ENCODE data around the gene LRRC37B. TPM values are rescaled to one million over a fixed set of nuclear protein-coding genes. Genes with fewer than 3 reads are reported as not detected.
"Not testable (repeated sequence)": the region's sequence is repeated elsewhere in the genome, so short reads cannot be mapped to it uniquely, and the experiment has no call there.

LRRC37B gene
- 10 to 100 TPM; 32.9 to 37.4 TPM for total RNA-seq

DNA sequence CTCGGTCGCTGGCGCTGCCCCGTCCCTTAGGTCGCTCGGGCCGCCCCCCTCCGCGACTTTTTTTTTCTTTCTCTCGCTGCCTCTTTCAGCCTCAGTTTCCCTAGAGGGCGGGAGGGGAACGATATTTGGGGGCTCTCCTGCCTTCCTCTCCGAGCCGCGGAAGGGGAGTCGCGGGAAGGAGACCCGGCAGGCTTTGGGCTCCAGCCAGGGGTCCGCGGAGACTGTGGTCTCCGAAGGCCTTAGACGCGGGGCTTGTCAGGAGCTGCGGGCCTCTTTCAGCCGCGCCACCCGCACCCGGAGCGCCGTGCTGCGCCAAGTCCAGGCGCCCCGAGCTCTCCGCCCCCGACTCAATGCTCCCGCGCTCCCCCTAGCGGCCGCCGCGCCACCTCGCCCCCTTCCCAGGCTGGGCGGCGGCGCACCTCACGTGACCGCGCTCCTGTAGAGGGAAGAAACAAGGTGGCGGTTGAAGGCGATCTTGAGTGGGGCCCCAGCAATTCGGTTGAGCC is at the start of gene LRRC37B:
TSS of gene LRRC37B (plus strand) at position 427 of the 506 bp plus-strand sequence. CDS start 14,010 bp downstream, outside the sequence.
- H3K27ac Mint-ChIP-seq = peak within 1 kb of the TSS; percentile 88
- ChIA-PET POLR2A (interaction anchor here (0.7 to 2.4 kb wide), 13 partner anchors 42 to 334 kb away, joined by 3 to 14 read pairs (median 4); partner anchors contain the start of gene SUZ12), CTCF (interaction anchor here (0.7 to 4.9 kb wide), 18 partner anchors 8 to 324 kb away, joined by 3 to 110 read pairs (median 4); partner anchors contain the start of genes RHOT1 and UTP6)
- H3K9me3 Mint-ChIP-seq (ENCODE audit: insufficient read depth) = no peaks in the 10 kb centered on the region
- H3K4me3 Mint-ChIP-seq = peak within 1 kb of the TSS; percentile 87
- ATAC-seq (peak; percentile 94), DNase-seq (peak; percentile 90)
- peaks cover 28% of the 10 kb centered on the region for H3K4me1 Mint-ChIP-seq (ENCODE audit: low read depth)
- no peaks in the 10 kb centered on the region for H3K27me3 Mint-ChIP-seq (ENCODE audit: low read depth)
- H3K36me3 Mint-ChIP-seq (ENCODE audit: low read depth) = peaks cover 25% of the 10 kb centered on the region

DNA sequence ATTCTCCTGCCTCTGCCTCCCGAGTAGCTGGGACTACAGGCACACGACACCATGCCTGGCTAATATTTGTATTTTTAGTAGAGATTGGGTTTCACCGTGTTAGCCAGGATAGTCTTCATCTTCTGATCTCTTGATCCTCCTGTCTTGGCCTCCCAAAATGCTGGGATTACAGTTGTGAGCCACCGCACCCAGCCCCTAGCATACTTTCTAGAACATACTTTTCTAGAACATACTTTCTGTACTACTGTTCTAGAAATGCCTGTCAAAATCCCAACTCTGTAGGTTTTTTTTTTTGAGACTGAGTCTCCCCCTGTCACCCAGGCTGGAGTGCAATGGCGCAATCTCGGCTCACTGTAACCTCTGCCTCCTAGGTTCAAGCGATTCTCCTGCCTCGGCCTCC is 43.1 kb upstream of the LRRC37B start:
- DNase-seq; POLR2A ChIA-PET; ATAC-seq; H3K4me3 Mint-ChIP-seq; H3K9me3 Mint-ChIP-seq (ENCODE audit: insufficient read depth); H3K27ac Mint-ChIP-seq; H3K27me3 Mint-ChIP-seq (ENCODE audit: low read depth); CTCF ChIA-PET: not testable (repeated sequence)
- Mint-ChIP-seq H3K4me1 (ENCODE audit: low read depth) (peaks cover 13% of the 10 kb centered on the region), H3K36me3 (ENCODE audit: low read depth) (peaks cover 45% of the 10 kb centered on the region)

DNA sequence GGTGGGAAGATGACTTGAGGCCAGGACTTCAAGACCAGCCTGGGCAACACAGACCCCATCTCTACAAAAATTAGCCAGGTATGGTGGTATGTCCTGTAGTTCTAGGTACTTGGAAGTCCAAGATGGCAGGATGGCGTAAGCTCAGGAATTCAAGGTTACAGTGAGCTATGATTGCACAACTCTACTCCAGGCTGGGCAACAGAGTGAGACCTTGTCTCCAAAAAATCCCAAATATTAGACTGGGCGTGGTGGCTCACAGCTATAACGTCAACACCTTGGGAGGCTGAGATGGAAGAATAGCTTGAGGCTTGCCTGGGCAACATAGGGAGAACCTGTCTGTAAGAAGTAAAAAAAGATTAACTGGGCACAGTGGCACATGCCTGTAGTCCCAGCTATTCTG is 39.5 kb upstream of the LRRC37B start:
- Mint-ChIP-seq H3K27me3 (ENCODE audit: low read depth) (no peaks in the 10 kb centered on the region), H3K27ac (no peak overlapping the region), H3K9me3 (ENCODE audit: insufficient read depth) (no peaks in the 10 kb centered on the region), H3K4me3 (no peak overlapping the region), H3K4me1 (ENCODE audit: low read depth) (peaks cover 6% of the 10 kb centered on the region), H3K36me3 (ENCODE audit: low read depth) (peaks cover 29% of the 10 kb centered on the region)
- DNase-seq = no peak
- ChIA-PET POLR2A (no interaction called here), CTCF (interaction anchor here (0.9 kb wide), 1 partner anchor 172 kb away, joined by 3 read pairs; no protein-coding TSS in a partner anchor)
- ATAC-seq = no peak

DNA sequence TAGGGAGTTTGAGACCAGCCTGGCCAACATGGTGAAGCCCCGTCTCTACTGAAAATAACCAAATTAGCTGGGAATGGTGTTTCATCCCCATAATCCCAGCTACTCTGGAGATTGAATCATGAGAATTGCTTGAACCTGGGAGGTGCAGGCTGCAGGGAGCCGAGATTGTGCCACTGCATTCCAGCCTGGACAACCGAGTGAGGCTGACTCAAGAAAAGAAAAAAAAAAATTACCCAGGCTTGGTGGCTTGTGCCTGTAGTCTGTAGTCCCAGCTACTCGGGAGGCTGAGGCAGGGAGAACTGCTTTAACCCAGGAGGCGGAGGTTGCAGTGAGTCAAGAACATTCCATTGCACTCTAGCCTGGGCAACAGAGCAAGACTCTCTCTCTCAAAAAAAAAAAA is 36.8 kb upstream of the LRRC37B start:
- H3K4me1 Mint-ChIP-seq (ENCODE audit: low read depth); ATAC-seq; H3K4me3 Mint-ChIP-seq; DNase-seq; H3K27me3 Mint-ChIP-seq (ENCODE audit: low read depth); H3K27ac Mint-ChIP-seq; H3K9me3 Mint-ChIP-seq (ENCODE audit: insufficient read depth): not testable (repeated sequence)
- H3K36me3 Mint-ChIP-seq (ENCODE audit: low read depth) = peaks cover 23% of the 10 kb centered on the region
- ChIA-PET CTCF (interaction anchor here (1.2 kb wide), 1 partner anchor 36 kb away, joined by 4 read pairs; the partner anchor contains the start of gene LRRC37B), POLR2A (interaction anchor here (0.7 kb wide), 1 partner anchor 473 kb away, joined by 3 read pairs; no protein-coding TSS in a partner anchor)

DNA sequence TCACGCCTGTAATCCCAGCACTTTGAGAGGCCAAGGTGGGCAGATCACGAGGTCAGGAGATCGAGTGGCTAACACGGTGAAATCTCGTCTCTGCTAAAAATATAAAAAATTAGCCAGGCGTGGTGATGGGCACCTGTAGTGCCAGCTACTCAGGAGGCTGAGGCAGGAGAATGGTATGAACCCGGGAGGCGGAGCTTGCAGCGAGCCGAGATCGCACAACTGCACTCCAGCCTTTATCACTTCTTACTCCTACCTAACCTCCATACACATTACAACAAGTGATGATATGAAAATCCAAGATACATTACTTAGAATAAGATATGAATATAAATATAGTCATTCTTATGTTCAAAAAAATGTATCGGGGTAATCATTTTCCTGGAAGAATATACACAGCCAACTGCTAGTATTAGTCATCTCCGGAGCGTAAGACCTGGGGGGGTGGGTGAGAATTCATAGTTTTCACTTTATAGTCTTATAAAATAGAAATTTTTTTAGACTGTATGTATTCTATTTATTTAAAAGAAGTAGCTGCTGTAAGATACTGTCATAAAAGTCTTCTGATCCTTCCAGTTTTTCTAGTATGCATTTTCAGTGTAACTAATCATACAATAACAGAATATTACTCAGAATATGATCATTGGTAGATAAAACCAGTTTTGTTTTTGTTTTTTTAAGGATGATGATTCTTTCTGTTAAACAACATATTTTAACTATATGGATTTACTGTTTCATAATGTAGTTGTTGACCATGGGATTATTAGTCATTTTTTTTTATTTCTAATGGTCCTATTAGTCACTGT is 32.7 kb upstream of the LRRC37B start:
- H3K27ac Mint-ChIP-seq; CTCF ChIA-PET; DNase-seq; ATAC-seq; H3K27me3 Mint-ChIP-seq (ENCODE audit: low read depth); H3K4me1 Mint-ChIP-seq (ENCODE audit: low read depth); POLR2A ChIA-PET; H3K9me3 Mint-ChIP-seq (ENCODE audit: insufficient read depth); H3K4me3 Mint-ChIP-seq: not testable (repeated sequence)
- peaks cover 22% of the 10 kb centered on the region for H3K36me3 Mint-ChIP-seq (ENCODE audit: low read depth)

DNA sequence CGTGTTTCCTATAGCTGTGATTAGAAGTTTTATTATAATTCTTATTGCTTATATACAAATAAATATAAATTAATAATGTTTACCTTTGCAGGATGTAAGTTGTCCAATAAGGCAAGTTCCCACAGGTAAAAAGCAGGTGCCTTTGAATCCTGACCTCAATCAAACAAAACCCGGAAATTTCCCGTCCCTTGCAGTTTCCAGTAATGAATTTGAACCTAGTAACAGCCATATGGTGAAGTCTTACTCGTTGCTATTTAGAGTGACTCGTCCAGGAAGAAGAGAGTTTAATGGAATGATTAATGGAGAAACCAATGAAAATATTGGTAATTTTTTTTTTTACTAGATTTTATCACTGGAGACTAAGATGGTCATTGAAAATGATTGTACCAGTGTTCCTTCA is 31.8 kb upstream of the LRRC37B start:
- POLR2A ChIA-PET; ATAC-seq; H3K27me3 Mint-ChIP-seq (ENCODE audit: low read depth); CTCF ChIA-PET; H3K4me3 Mint-ChIP-seq; DNase-seq; H3K9me3 Mint-ChIP-seq (ENCODE audit: insufficient read depth); H3K27ac Mint-ChIP-seq; H3K4me1 Mint-ChIP-seq (ENCODE audit: low read depth): not testable (repeated sequence)
- peaks cover 23% of the 10 kb centered on the region for H3K36me3 Mint-ChIP-seq (ENCODE audit: low read depth)

DNA sequence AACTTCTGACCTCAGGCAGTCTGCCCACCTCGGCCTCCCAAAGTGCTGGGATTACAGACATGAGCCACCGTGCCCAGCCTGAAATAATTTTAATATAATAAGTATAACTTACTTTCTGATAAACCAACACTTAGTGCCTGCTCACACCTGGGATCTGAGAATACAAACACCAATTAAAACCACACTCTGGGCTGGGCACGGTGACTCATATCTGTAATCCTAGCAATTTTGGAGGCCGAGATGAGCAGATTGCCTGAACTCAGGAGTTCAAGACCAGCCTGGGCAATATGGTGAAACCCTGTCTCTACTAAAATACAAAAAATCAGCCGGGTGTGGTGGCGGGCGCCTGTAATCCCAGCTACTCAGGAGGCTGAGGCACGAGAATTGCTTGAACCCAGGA is 15.4 kb upstream of the LRRC37B start:
- H3K4me1 Mint-ChIP-seq (ENCODE audit: low read depth); H3K27me3 Mint-ChIP-seq (ENCODE audit: low read depth); H3K4me3 Mint-ChIP-seq; H3K27ac Mint-ChIP-seq; DNase-seq; ATAC-seq; CTCF ChIA-PET; H3K9me3 Mint-ChIP-seq (ENCODE audit: insufficient read depth); POLR2A ChIA-PET: not testable (repeated sequence)
- peaks cover 45% of the 10 kb centered on the region for H3K36me3 Mint-ChIP-seq (ENCODE audit: low read depth)

DNA sequence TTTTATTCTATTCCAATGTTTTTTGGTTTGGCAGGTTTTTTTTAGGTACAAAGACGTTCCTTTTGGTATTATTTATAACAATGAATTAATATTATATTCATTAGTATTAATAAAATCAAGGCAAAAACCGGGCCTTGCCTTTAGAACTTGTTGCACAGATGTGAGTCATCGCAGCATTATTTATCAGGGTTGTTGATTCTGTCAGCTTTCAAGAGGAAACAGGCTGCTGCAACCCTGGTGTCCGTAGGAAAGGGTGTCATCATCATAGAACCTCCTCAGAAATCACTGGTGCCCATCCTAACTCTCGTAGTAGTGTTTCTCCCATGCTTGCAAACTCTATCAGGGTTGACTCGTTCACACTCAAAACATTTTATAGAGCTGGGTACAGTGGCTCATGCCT is 10.2 kb upstream of the LRRC37B start:
- CTCF ChIA-PET = no interaction called here
- DNase-seq = no peak
- ATAC-seq = no peak
- Mint-ChIP-seq H3K9me3 (ENCODE audit: insufficient read depth) (no peaks in the 10 kb centered on the region), H3K4me1 (ENCODE audit: low read depth) (peaks cover 2% of the 10 kb centered on the region), H3K4me3 (no peak overlapping the region), H3K36me3 (ENCODE audit: low read depth) (peaks cover 46% of the 10 kb centered on the region), H3K27me3 (ENCODE audit: low read depth) (no peaks in the 10 kb centered on the region), H3K27ac (no peak overlapping the region)
- POLR2A ChIA-PET = no interaction called here

DNA sequence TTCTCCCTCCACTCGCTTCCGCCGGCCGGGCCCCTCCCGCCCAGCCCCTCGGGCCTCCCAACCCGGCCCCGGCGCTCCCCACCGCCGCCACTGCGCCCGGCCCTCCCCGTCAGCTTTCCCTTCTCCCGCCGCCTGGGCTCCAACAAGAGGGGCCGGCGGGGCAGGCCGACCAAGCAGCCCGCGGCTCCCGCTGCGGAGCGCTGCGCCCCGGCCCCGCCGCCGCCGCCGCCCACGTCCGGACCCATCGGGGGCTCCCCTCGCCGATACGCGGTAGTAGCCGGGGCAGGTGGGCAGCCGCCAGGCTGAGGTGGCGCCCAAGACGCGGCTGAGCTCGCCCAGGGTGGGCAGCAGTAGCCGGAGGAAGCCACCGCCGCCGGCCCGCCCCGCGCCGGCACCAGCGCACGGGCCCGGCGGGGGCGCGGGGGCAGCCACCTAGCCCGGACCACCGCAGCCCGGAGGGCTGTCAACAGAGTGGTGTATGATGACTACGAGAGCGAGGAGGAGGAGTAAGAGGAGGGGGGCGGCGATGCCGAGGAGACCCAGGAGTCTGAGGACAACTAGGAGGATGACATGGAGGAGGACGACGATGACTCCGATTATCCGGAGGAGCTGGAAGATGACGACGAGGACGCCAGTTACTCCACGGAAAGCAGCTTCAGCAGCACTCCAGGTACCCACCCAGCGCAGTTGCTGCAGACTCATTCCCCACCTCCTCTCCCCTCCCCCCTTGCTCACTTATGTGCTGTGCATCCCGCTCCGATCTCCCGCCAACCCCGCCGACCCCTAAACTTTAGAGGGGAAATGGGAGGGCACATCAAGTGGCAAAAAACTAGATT is 498 bp downstream of the LRRC37B start:
- Mint-ChIP-seq H3K4me3 (peak overlapping the region; percentile 87), H3K27ac (peak overlapping the region; percentile 88), H3K36me3 (ENCODE audit: low read depth) (peaks cover 27% of the 10 kb centered on the region), H3K27me3 (ENCODE audit: low read depth) (no peaks in the 10 kb centered on the region), H3K9me3 (ENCODE audit: insufficient read depth) (no peaks in the 10 kb centered on the region), H3K4me1 (ENCODE audit: low read depth) (peaks cover 35% of the 10 kb centered on the region)
- ChIA-PET POLR2A (interaction anchor here (0.7 to 2.4 kb wide), 10 partner anchors 43 to 1039 kb away, joined by 3 to 14 read pairs (median 4); partner anchors contain the start of gene SUZ12), CTCF (interaction anchor here (0.7 to 4.9 kb wide), 17 partner anchors 9 to 131 kb away, joined by 3 to 110 read pairs (median 5); partner anchors contain the start of genes RHOT1 and UTP6)
- peak; percentile 68 for ATAC-seq
- peak; percentile 62 for DNase-seq

DNA sequence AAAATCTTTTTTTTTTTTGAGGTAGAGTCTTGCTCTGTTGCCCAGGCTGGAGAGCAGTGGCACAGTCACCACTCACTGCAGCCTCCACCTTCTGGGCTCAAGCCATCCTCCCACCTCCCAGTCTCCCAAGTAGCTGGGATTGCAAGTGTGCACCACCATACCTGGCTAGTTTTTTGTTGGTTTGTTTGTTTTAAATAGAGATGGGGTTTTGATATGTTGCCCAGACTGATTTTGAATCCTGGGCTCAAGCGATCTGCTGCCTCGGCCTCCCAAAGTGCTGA is 2.0 kb downstream of the LRRC37B start:
- POLR2A ChIA-PET = interaction anchor here (0.6 to 1.2 kb wide), 2 partner anchors 113 to 127 kb away, joined by 3 to 4 read pairs; no protein-coding TSS in a partner anchor
- CTCF ChIA-PET = interaction anchor here (0.7 to 4.9 kb wide), 3 partner anchors 98 to 130 kb away, joined by 3 to 110 read pairs (median 4); partner anchors contain the start of gene RHOT1
- H3K9me3 Mint-ChIP-seq (ENCODE audit: insufficient read depth) = no peaks in the 10 kb centered on the region
- peaks cover 28% of the 10 kb centered on the region for H3K36me3 Mint-ChIP-seq (ENCODE audit: low read depth)
- DNase-seq = no peak
- H3K4me1 Mint-ChIP-seq (ENCODE audit: low read depth) = peaks cover 37% of the 10 kb centered on the region
- no peaks in the 10 kb centered on the region for H3K27me3 Mint-ChIP-seq (ENCODE audit: low read depth)
- H3K4me3 Mint-ChIP-seq = peak overlapping the region; percentile 87
- ATAC-seq = no peak
- peak overlapping the region; percentile 88 for H3K27ac Mint-ChIP-seq

DNA sequence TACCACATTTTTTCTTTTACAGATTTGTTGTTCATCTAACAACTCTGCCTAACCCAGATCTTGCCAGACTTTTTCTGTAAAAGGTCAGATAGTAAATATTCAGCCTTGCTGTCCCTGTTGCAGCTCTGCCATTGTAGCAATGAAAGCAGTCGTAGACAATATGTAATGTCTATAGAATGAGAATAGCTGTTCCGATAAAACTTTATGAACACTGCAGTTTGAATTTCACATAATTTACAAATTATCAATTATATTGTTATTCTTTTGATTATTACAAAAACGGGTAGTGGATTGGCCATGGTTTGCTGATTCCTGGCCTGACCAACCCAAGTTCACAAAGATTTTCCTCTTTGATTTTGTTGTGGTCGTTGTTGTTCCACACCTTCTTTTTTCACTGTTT is 2.9 kb downstream of the LRRC37B start:
- no peaks in the 10 kb centered on the region for H3K27me3 Mint-ChIP-seq (ENCODE audit: low read depth)
- peaks cover 37% of the 10 kb centered on the region for H3K4me1 Mint-ChIP-seq (ENCODE audit: low read depth)
- DNase-seq = no peak
- H3K27ac Mint-ChIP-seq = no peak overlapping the region
- no peaks in the 10 kb centered on the region for H3K9me3 Mint-ChIP-seq (ENCODE audit: insufficient read depth)
- no peak for ATAC-seq
- ChIA-PET CTCF (no interaction called here), POLR2A (no interaction called here)
- H3K4me3 Mint-ChIP-seq = peak overlapping the region; percentile 87
- H3K36me3 Mint-ChIP-seq (ENCODE audit: low read depth) = peaks cover 28% of the 10 kb centered on the region
